ENCODE measurements around the gene SYPL1.
A peak's percentile ranks its signal among the peaks of the same experiment; 100 is the strongest.

SYPL1 gene

GRCh38 chr7:106065575-106066500 is 46.3 kb downstream of the SYPL1 start:
- peak; percentile 63 for DNase-seq (ENCODE audit: low spot score)

GRCh38 chr7:106064771-106065574 is 47.1 kb downstream of the SYPL1 start:
- peak; percentile 97 for DNase-seq (ENCODE audit: low spot score)

DNA sequence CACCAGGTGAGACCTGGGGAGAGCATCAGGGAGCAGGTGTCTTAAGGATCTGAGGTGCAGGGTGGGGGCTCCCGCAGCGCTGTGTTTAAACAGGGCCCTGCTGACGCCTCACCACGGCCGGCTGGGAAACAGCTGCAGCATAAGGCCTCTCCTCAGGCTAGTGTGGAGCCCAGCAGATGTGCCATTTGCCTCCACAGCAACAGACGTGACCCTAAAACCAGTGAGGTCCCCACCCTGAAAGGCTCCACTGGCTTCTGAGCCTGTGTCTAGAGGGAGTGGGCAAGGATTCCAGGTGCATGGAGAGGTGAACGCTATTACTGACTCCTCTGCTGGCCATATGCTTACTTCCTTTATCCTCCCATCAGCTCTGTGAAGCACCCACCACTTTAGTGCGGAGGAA is 47.8 kb downstream of the SYPL1 start:
- DNase-seq (ENCODE audit: low spot score) = no peak

DNA sequence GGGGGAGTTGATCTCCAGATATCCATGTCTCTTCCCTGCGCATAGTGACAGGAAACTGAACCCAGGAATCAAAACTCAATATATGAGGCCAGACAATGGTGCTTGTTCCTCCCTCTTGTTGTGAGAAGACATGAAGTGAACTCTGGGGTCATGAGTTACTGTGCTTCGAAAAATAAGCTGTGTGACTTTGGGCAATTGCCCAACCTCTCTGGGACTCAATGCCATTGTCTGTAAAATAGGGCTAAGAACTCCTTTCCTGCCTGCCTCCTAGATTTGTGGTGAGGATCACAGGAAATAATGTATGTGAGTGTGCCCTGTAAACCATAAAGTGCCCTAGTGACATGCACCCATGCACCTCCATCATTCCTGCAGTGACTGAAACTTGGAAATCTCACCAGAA is 48.4 kb downstream of the SYPL1 start:
- no peak for DNase-seq (ENCODE audit: low spot score)

- no peak for DNase-seq (ENCODE audit: low spot score)
Observed at GRCh38 chr7:106063024-106063423, 49.1 kb downstream of the SYPL1 start.

DNA sequence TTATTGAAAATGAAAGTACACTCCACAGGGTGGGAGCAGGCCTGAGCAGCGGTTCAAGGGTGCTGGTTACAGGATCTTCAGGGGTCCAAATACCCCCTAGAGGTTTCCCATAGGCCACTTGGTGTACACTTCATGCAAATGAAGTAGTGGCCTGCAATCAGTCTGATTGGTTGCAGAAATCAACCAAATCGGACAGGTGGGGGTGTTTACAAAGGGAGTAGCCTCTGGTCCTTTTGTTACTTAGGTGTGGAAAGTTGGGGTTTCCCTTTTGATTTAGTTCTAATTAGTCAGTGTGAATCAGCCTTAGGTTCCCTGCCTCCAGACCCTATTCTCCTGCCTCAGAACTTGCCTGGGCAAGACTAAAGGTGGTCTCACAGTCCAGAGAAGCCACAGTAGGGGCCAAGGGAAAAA is 49.6 kb downstream of the SYPL1 start:
- no peak for DNase-seq (ENCODE audit: low spot score)

- DNase-seq (ENCODE audit: low spot score) = no peak
Observed at GRCh38 chr7:106062006-106062405, 50.1 kb downstream of the SYPL1 start.

- DNase-seq (ENCODE audit: low spot score) = no peak
Observed at GRCh38 chr7:106061301-106061979, 50.7 kb downstream of the SYPL1 start.

DNA sequence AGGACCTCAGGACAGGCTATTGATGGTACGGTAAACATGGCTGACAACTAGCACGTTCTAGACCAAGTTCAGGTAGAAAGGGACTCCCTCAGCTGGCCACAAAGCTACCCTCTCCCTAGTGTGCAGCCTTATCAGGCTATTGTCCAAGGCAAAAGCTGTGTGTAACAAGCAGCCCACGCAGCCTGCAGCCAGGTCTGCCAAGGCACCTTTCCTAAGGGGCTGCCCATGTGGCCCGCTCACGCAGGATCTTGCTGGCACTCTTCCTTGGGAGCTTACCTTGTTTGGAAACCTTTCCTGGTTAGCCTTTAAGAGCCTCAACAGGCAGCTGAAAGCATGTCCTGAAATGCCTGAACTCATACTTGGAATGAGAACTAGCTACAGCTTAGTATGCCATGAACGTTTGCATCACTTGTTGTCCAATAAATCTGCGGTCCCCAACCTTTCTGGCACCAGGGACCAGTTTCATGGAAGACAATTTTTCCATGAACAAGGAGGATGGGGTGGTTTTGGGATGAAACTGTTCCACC is 51.7 kb downstream of the SYPL1 start:
- no peak for DNase-seq (ENCODE audit: low spot score)

DNA sequence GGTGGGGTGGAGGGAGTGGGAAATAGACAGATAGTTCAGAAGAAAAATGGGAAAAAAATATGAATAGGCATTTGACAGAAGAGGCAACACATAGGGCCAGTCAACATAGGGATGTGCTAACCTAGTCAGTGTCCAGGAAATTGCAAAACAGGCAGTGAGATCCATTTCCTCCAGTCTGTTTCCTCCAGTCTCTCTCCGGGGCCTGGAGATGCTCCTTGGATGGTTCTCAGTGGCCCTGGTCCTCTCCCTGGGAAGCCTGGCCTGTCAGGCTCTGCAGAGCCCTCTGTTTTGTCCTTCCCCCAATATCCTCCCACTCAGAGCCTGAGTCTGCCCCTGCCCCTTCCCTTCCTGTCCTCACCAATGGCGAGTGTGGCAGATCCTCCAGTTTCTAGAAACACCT is 52.6 kb downstream of the SYPL1 start:
- DNase-seq (ENCODE audit: low spot score) = no peak

DNA sequence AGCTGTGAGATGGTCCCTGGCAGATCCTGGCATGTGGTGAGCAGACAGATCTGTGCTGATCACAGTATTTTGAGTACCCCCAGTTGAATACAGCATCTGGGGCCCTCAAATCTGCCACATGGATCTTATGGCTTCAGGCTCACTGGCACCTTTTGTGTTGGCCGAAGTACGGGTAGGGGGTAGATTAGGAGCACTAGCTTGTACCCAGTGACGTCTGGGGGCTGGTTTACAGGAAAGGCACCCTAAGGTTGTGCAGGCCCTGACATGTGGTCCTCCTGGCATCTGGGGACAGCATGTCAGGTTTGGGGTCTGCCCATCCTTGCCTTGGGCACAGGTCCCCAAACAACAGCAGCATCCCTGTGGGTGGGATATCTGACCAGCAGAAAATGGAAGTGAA is 53.2 kb downstream of the SYPL1 start:
- DNase-seq (ENCODE audit: low spot score) = no peak

- DNase-seq (ENCODE audit: low spot score) = peak; percentile 39
Observed at GRCh38 chr7:106057962-106058927, 53.9 kb downstream of the SYPL1 start.

DNA sequence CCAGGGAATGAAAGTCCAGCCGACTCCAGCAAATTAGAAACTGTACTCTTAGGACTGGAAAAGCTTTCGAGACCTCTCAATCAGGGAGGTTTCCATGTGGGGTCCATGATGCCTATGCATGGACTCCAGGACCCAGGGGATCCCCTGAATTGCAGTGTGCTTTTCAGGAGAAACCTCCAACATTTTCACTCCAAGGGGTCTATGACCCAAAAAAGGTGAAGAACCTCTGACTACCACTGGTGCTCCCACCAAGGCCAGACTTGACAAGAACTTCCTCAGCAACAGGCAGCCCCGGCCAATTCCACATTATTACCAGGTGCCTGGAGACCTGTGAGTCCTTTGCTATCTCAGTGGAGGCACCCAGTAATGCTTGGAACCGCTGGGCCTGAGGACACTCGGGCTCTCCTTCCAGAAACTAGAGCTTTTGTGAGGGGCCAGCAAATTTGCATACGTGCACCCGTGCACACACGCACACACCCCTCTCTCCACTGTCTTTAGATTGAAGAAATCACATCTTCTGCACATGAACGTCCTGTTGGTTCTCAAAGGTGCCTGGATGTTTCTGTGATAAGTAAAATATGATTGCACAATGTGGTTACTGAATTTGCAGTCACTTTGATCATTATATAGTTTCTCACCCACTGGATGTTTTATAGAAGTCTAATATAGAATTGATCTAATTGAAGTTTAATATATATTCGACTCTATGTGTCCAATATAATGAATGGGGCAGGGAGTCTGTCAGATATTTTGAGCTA is 54.7 kb downstream of the SYPL1 start:
- no peak for DNase-seq (ENCODE audit: low spot score)

DNA sequence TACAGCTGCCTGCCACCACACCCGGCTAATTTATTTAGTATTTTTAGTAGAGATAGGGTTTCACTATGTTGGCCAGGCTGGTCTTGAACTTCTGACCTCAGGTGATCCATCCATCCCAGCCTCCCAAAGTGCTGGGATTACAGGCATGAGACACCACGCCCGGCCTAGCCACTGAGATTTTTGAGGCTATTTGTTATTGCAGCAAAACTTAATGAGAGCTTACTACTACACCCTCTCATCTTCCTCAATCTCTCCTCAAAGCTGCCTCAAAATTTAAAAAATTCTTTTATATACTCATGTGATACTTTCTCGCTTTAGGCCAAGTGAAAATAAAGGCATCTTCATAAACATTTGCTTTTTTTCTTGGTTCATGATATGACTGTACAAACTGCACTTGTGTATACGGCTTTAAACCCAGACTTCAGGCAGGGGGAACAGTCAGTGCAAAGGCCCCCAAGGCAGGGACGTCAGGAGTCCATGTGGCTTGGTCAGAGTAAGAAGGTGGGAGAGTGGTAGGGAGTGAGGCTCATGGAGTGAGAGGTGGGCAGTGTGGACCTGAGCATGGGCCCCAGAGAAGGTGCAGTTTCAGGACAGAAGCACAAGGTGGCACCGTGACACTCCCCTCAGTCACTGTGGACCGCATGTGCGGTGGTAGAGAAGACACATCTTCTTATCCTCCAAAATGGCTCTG is 55.5 kb downstream of the SYPL1 start:
- peak; percentile 75 for DNase-seq (ENCODE audit: low spot score)

GRCh38 chr7:106054971-106055532 is 57.1 kb downstream of the SYPL1 start:
- no peak for DNase-seq (ENCODE audit: low spot score)

- no peak for DNase-seq (ENCODE audit: low spot score)
Observed at GRCh38 chr7:106054156-106054910, 57.8 kb downstream of the SYPL1 start.

DNA sequence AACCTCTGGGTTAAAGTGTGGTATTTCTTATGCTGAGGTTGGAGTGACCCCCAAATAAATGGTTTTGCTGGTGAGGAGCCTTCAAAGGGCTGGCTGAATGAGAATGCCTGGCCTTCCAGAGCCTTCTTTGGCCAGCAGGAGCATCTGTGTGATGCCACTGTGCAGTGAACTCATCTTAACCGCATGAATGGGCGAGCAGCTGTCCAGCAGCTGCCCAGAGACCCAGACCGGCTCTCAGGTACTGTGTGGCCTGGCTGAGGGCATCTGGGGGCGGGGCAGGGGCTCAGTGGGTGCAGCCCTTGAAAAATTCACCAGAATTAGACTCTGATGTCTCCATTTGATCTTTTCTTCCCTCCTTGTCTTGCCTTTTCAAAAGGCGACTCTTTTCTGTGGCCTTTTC is 59.0 kb downstream of the SYPL1 start:
- peak; percentile 44 for DNase-seq (ENCODE audit: low spot score)

DNA sequence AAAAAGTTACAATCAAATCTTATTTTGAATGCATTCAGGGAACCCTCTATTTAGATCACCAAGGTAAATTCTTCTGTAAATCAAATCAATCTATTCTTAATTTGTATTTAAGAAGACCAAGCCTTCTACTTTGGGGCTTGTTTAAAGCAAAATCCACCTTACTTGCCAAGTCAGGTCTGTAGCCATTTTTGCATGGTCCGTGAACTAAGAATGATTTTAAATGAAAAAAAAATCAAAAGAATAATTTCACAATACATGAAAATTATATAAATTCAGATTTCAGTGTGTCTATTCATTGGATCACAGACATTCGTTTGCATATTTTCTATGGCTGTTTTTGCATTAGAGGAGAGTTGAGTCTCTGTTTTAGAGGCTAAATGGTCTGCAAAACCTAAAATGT is 59.4 kb downstream of the SYPL1 start:
- DNase-seq (ENCODE audit: low spot score) = no peak

DNA sequence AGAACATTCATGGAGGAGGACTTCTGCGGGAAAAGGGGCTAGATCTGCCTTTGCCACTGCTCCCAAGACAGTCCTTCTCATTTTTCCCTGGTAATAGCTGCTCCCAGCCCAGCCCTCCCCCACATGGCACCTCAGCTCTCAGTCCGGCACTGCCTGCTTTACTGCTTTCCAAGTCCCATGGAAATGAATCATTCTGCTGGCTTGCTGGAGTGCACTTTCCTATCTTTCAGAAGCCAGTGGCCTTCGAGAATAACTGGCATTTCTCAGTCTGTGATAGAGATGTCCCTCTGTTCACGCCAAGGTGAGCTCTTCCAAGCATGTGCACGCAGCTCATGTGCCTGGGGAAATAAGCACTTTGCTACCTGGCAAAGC is 61.4 kb downstream of the SYPL1 start:
- DNase-seq (ENCODE audit: low spot score) = peak; percentile 70

Data from kidney tubule cell (primary cell).